Breast epithelium (tissue), 3 donors: ENCODE results near the gene PML.

Source experiments
- CTCF ChIP-seq, 3 donors: fragments of 450-650 bp; IDR thresholded peaks; one replicate each; pipeline ENCODE4 v1.5.1; 2016 to 2017; ENCODE audit warnings: antibody characterized with exemption in 3 of 3, mild to moderate bottlenecking in 3 of 3, moderate library complexity in 3 of 3
- POLR2A ChIP-seq: fragments of 450-650 bp; IDR thresholded peaks from one replicate; pipeline ENCODE4 v1.6.1; 2016; ENCODE audit warnings: antibody characterized with exemption, mild to moderate bottlenecking, moderate library complexity
- POLR2AphosphoS5 ChIP-seq, 3 donors: sonication (generic); formaldehyde crosslinking; IDR thresholded peaks; one replicate each; pipeline ENCODE4 v1.6.1; 2017; ENCODE audit warnings: antibody characterized with exemption in 3 of 3

- TF ChIP-seq CTCF (IDR thresholded peaks at IDR 0.05) (no peak), POLR2AphosphoS5 (IDR thresholded peaks at IDR 0.05) (no peak), POLR2A (no peak)
Observed at GRCh38 chr15:74041777-74042435, 47.4 kb downstream of the PML start.
